Neural progenitor cell (in vitro differentiated cells): Measurements from ENCODE around the gene TRIM41.
"Not testable (repeated sequence)": the region's sequence is repeated elsewhere in the genome, so short reads cannot be mapped to it uniquely, and the experiment has no call there.

Experiments
- EZH2 ChIP-seq: fragments of 200-600 bp; sonication (generic); IDR thresholded peaks from 2 replicates; pipeline ENCODE4 v1.6.1; 2017; ENCODE audit warnings: antibody characterized with exemption, mild to moderate bottlenecking, moderate library complexity
- EZH2phosphoT487 ChIP-seq: fragments of 200-600 bp; sonication (generic); IDR thresholded peaks from 2 replicates; pipeline ENCODE4 v1.6.1; 2017; ENCODE audit warnings: antibody characterized with exemption
- TF ChIP-seq, protein P1 (sequence below): fragments of 200-600 bp; sonication (generic); IDR thresholded peaks from 2 replicates; pipeline ENCODE4 v1.5.1; 2017; ENCODE audit warnings: antibody characterized with exemption, mild to moderate bottlenecking

DNA sequence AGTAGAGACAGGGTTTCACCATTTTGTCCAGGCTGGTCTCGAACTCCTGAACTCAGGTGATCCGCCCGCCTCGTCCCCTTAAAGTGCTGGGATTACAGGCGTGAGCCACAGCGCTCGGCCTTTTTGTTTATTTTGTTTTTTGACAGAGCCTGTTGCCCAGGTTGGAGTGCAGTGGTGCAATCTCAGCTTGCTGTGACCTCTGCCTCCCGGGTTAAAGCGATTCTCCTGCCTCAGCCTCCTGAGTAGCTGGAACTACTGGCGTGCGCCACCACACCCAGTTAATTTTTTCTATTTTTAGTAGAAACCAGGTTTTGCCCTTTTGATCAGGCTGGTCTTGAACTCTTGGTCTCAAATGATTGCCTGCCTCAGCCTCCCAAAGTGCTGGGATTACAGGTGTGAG, 12.9 kb upstream of the TRIM41 start:
- TF ChIP-seq, protein P1, sequence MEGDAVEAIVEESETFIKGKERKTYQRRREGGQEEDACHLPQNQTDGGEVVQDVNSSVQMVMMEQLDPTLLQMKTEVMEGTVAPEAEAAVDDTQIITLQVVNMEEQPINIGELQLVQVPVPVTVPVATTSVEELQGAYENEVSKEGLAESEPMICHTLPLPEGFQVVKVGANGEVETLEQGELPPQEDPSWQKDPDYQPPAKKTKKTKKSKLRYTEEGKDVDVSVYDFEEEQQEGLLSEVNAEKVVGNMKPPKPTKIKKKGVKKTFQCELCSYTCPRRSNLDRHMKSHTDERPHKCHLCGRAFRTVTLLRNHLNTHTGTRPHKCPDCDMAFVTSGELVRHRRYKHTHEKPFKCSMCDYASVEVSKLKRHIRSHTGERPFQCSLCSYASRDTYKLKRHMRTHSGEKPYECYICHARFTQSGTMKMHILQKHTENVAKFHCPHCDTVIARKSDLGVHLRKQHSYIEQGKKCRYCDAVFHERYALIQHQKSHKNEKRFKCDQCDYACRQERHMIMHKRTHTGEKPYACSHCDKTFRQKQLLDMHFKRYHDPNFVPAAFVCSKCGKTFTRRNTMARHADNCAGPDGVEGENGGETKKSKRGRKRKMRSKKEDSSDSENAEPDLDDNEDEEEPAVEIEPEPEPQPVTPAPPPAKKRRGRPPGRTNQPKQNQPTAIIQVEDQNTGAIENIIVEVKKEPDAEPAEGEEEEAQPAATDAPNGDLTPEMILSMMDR: not testable (repeated sequence)
- not testable (repeated sequence) for TF ChIP-seq EZH2, EZH2phosphoT487
